HG02798 (cell line): ENCODE results near the gene PPP4R3B.

Source experiments
- ATAC-seq: cut with Tn5 transposase; IDR thresholded peaks from one replicate; pipeline ENCODE4 v1.9.1; 2021; ENCODE audit warnings: mild to moderate bottlenecking; ENCODE audit not compliant: unreplicated experiment, poor library complexity

Gene PPP4R3B

DNA sequence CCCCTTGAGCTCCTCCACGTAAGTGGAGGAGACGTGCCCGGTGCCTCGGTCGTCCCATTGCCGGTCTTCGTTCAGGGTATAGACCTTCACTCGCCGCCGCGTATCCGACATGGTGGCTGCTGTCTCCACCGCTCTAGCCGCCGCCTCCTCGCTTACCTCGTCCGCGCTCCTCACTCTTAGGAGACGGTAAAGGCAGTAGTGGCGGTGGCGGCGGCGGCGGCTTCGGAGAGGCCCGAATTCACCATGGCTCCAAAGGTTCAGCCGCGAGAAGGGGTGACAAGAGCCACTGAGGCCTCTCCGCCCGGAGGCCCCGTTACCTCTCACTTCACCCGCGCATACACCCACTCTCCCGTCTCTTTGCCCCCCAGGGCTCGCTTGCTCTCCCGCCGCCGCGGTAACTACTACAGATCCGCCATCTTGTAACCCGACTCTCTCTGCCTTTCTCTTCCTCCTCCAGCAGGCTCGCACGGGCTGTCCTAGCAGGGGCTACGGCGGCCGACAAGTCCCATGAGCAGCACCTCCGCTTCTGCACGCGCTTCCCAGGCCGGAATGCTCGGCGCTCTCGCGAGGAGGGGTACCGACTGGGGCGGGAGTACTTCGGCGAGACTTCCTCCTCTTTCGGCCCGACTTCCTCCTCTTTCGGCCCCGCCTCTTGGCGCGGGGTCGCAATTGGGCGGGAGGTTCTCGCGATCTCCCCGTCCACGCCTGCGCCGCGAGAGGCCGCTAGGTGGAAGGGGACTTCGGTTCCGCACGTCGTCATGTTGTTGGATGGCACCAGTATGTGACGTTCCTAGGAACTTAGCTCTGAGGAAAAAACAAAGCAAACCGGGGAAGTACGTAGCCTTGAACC is at the start of gene PPP4R3B:
PPP4R3B (minus strand) TSS at position 448 of the 850 bp plus-strand sequence; CDS start at position 111, 337 bp downstream.
- ATAC-seq, result peak; percentile 89

DNA sequence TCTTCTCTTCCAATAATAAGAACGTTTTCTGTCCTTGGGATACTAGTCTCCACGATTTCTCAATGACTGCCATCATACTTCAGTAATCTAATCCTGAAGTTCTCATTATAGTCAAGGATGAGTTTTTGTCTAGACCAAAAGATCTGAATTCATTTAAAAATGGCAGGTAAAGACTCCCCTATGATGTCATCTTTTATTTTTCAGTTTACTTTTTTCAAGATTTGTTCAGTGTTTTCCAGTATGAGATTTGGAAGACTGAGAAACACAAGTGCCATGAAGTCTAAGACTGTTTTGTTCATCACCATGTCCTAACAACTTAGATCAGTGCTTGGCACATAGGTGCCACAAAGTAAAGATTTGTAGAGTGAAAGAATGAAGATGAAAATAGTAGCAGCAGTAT is 35.8 kb upstream of the PPP4R3B start:
- ATAC-seq, result no peak

GRCh38 chr2:55649211-55649610 is 31.8 kb upstream of the PPP4R3B start:
- no peak for ATAC-seq

DNA sequence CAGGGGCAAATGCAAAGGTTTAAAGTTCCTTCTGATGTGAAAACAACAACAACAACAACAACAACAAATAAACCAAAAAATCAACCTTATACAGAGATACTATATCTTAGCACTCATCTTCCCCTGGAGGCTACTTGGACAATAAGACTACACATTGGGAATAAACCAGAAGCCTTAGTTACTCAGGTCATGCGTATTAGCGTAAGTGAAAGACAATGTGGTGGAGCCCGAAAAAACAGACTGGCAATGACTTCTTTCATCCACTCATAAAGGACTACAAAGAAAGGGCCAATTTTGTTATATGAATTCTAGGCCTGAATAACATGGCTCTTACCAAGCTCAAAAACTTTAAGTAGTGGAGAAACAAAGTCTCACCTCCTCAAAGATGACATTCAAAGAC is 19.4 kb upstream of the PPP4R3B start:
- ATAC-seq, result no peak

DNA sequence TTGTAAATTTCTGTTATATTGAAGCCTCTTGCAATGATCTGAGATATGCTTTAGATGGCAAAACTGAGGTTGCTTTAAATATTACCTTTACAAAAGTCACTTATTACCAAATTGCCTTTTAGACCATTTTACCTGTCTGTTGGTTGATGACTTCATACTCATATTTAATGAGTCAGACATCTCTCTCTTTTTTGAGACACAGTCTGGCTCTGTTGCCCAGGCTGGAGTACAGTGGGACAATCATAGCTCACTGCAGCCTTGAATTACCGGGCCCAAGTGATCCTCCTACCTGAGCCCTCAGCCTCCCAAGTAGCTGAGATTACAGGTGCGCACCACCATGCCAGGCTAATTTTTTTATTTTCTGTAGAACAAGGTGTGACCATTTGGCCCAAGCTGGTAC is 11.5 kb upstream of the PPP4R3B start:
- ATAC-seq, result no peak

DNA sequence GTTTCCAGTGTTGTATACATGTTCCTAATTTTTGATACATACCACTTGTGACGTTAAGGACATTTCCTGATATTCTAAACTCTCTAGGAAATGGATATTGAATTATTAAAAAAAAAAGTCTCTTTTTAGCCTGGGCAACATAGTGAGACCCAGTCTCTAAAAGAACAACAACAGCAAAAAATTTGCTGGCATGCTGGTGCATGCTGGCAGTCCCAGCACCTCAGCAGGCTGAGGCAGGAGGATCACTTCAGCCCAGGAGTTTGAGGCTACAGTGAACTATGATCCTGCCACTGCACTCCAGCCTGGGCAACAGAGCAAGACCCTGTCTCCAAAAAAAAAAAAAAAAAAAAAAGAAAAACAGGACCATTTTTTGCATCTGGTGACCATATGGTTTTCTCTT is 10.5 kb upstream of the PPP4R3B start:
- ATAC-seq, result no peak

GRCh38 chr2:55621802-55622201 is 4.4 kb upstream of the PPP4R3B start:
- ATAC-seq, result no peak

- ATAC-seq, result peak; percentile 16
These were observed 2.8 kb upstream of the PPP4R3B start for GRCh38 chr2:55620123-55620779.

DNA sequence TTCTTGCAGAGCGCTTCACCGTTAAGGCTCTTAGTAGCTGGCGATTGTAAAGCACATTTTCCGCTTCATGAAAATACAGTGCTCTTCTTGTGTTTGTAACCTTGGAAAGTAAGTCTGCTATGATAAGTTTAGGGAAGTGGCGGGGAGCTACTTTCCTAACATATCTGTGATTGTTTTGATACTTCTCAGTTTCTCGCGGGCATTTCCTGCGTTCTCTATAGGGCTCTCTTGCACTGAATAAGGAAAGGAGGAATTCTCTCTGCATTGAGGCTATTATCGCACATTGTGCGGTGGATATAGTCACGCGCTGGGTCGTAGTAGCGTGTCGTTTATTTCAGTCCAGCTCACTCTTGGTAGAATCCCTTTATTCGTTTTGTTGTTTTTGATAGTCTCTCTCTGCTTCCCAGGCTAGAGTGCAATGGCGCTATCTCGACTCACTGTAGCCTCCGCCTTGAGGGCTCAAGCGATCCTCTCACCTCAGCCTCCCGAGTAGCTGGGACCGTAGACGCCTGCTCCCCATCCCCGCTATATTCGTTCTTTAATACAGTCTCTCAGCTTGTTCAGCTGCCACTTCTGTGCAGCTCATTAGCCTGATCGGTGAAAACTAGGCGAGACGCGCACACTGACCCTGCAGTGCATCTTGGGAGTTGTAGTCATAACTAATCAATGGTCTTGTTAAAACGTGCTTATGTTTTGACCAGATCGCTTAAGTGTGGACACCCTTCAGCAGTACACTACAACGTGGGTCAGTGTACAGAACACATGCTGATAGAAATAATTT is 1.0 kb upstream of the PPP4R3B start:
- peak; percentile 45 for ATAC-seq

GRCh38 chr2:55618025-55618274 is 528 bp upstream of the PPP4R3B start:
- no peak for ATAC-seq

GRCh38 chr2:55616551-55617174 is 759 bp downstream of the PPP4R3B start:
- peak; percentile 12 for ATAC-seq

- ATAC-seq, result no peak
These were observed 5.4 kb downstream of the PPP4R3B start for GRCh38 chr2:55611997-55612396.

- no peak for ATAC-seq
These were observed 6.3 kb downstream of the PPP4R3B start for GRCh38 chr2:55610954-55611743.

DNA sequence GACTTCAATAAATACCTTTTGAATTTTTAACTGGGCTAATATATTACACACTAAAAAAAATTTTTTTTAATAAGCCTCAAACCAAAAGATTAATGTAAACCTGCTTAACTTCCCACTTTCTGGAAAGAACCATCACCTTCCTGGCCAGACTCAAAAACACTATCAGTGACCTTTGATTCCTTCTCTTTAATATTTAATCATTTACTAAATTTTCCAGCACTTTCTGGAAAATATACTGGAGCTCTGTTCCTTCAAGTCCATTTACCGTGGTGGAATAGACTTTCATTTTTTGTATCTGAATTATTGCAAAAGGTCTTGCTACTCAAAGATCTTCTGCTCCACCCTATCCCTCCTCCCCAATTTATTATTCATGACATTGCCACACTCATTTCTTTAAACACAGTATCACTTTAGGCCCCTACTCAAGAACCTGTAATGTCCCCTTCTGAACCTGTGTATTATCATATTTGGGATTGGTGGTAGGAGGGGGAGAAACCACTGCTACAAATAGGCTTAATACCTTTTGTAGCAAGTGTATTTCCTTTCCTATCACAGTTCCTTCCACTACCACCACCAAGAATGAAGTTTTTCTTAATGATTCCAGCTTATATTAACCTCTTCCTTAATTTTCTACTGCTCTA is 7.4 kb downstream of the PPP4R3B start:
- no peak for ATAC-seq

DNA sequence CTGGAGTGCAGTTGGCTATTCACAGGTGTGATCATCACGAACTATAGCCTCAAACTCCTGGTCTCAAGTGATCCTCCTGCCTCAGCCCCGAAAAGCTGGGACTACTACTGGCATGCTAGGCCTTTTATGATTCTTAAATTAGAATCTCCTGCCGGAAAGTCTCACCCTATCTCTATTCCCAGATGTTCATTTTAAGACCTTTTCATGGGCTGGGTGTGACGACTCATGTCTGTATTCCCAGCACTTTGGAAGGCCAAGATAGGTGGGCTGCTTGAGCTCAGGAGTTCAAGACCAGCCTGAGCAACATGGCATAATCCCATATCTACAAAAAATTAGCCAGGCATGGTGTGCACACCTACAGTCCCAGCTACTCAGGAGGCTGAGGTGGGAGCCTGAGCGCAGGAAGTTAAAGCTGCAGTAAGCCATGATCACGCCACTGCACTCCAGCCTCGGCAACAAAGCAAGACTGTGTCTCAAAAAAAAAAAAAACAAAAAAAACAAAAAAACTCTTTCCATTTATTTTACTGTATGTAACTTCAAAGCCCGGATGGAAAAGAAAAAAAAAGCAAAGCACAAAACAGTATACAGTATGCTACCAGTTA is 8.1 kb downstream of the PPP4R3B start:
- ATAC-seq, result no peak

DNA sequence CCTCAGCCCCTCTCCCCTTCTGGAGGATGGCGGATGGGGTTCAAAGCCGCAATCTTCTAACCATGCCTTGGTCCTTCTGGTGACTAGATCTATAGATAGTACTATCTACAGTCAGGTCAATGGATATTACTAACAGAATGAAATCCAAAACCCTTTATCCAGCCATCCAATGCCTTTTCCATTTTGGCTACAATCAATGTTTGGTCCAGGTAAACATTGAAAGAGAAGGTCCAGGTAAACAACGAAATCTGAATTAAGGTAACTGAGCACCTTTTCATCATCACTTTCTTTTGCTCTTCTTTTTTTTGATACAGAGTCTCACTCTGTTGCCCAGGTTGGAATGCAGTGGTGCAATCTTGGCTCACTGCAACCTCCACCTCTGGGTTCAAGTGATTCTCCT is 9.7 kb downstream of the PPP4R3B start:
- no peak for ATAC-seq

- ATAC-seq, result no peak
These were observed 13.3 kb downstream of the PPP4R3B start for GRCh38 chr2:55604027-55604565.

- no peak for ATAC-seq
These were observed 15.6 kb downstream of the PPP4R3B start for GRCh38 chr2:55601849-55602248.
